GM21381 (cell line): ENCODE measurements around the gene GGT6.
"Not testable (repeated sequence)": the region's sequence is repeated elsewhere in the genome, so short reads cannot be mapped to it uniquely, and the experiment has no call there.

ENCODE experiments used
- ATAC-seq: cut with Tn5 transposase; IDR thresholded peaks from one replicate; pipeline ENCODE4 v1.9.1; 2021; ENCODE audit warnings: mild to moderate bottlenecking, moderate library complexity; ENCODE audit not compliant: unreplicated experiment

Gene GGT6

DNA sequence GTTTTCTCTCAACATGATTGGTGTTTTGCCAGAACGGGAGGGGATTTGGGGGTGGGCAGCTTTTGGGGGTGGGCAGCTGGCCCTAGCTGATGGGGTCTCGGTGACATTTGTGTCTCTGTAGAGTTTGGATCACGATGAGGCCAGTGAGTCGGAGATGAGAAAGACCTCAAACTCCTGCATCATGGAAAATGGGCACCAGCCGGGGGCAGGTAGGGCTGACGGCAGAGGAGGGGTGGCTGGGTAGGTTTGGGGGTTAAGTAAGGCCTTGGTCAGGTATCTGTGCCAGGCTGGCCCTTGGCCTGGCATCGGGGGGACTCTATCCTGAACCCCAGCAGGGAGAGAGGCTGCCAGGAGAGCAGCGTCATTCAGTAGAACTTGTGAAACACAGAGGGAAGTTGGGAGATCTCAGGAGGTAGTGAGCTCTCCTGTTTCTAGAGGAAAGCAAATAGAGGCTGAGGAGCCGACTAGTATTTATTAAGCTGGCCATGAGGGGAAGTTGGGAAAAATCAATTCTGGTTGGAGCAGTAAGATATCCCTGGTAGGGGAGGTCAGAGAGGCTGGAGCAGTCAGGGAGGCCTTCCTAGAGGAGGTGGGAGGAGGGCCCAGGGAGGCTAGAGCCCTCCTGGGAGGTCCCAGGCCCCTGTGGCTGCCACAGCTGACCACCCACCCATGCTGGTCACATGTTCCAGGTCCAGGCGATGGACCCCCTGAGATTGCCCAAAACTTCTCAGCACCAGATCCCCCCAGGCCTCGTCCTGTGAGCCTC lies 32.0 kb upstream of the GGT6 start:
- ATAC-seq, result no peak

DNA sequence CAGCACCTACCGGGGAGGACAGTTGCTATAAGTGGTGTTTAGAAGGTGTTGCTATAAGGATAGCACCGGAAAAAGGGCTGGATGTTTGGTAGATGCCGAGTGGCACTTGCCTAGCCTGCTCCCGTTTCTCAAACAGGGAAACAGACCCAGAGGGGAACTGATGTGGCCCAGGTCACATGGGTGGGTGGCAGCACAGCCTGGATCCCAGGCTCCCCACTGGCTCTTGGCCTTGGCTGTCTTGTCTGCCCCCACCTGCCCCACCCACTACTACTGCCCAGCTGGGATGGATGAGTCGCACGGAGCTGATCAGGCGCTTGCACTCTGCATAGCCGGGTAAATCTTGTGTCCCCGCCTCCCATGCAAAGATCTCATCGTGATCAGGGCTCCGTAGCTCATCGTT lies 31.2 kb upstream of the GGT6 start:
- no peak for ATAC-seq

DNA sequence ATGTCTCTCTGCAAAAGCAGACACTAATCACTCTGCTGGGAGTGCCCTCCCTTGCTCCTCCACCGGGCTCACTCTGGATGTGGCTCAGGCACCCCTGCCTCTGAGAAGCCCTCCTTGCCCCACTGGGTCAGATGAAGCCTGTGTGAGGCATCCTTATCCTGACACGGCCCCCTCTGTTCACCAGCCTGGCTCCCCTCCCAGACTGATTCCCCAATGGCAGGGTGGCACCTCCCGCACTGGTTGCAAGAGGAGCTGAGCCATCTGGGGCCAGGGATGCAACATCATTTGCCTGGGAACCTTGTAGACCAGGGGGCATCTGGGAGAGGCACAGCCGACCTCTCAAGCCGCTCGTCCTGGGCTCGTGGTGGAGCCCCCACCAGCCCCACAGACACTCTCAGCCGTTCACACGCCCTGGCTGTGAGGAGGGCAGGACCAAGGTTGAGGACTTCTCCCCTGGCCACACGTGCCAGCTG lies 30.6 kb upstream of the GGT6 start:
- ATAC-seq, result no peak

DNA sequence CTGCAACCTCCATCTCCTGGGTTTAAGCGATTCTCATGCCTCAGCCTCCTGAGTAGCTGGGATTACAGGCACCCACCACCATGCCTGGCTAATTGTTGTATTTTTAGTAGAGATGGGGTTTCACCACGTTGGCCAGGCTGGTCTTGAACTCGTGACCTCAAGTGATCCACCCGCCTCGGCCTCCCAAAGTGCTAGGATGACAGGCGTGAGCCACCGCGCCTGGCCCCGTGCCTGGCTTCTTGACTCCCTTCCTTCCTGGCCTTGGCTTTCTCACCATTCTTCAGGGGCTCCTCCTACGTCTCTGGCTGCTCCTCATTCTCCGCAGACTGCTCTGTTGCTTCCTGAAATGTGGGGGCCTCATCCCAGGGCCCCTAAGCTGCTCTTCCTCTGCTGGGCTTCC lies 29.7 kb upstream of the GGT6 start:
- not testable (repeated sequence) for ATAC-seq

DNA sequence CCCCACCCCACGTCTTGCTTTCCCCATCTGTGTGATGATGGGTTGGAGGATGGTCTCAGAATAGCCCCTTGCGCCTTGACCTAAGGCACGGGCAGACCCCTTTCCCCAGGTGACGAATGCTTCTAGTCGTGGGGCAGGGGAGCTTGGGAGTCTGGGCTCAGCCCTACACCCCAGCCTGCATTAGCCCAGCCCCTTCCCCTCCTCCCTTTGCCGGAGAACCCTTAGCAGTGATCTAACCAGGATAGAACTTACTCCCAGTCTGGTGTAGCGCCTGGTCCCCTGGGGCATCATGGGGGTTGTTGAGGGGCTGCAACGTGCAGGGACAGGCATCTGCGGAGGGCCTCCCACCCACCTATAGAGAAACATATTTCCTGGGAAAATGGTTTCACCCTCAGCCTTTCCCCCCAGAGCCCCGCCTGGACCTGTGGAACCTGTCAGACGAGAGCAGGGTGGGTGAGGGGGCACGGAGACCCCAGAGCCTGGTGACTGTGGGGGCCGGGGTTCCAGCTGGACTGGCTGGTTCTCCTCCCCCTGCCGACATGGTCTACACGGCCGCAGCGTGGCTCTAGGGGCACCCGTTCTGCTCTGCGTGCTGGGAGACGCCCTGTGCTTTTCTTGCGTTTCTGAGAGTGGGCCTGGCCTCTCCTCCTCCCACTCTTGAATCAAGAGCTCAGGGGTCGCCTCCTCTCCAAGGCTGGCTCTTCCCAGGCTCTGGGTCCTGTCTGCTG lies 28.7 kb upstream of the GGT6 start:
- no peak for ATAC-seq

DNA sequence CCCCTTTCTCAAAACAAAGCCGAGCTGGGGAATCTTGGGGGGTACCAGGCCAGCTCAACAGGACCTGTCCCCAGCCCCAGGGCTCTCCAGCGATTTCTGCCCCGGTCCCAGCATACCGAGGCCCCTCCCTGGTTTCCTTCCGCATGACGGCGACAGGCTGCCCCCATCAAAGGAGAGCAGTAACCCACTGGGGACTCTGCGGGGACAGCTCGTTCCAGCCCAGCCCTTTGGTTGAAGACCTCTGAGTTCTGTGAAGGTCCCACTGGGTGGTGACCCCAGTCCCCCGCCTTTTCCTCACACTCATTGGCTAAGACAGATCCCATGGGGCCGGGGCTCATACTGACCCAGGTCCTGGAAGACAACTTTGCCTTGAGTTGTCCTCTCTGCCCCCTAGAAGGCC lies 28.0 kb upstream of the GGT6 start:
- no peak for ATAC-seq

DNA sequence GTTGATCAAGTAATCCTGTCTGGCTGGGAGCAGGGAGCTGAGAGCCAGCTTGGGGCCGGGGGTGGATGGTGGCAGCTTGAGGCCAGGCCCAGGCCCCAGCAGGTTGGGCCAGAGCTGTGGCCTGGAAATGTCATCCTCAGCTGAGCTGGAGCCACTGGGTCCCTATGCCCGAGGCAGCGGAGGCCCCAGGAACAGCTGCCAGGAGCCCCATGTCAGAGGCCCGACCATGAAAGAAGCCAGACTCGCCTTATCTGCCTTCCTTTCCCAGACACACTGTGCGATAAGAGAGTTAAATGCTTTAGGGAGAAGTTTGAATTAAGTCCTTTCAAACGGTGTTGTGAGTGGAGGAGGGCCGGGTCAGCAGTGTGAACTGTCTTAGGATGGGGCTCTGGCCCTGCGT lies 27.4 kb upstream of the GGT6 start:
- ATAC-seq, result no peak

DNA sequence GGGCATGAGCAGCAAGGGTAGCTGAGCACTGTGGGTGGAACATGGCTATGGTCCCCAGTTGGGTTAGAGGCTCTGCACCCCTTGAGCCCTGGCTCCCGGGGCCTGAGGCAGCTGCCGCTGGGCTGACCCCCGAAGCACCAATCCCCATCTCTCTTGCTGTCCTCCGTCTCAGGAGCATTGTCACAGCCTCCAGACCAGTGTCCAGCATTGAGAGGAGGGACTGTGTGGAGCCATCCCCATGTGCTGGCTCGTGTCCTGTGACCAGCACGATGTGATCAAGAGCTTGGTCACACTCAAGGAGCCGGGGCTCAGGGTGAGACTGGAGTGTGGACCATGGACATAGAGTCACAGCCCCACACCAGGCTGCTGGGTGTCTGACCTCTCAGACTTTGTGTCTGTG lies 26.8 kb upstream of the GGT6 start:
- ATAC-seq, result no peak

DNA sequence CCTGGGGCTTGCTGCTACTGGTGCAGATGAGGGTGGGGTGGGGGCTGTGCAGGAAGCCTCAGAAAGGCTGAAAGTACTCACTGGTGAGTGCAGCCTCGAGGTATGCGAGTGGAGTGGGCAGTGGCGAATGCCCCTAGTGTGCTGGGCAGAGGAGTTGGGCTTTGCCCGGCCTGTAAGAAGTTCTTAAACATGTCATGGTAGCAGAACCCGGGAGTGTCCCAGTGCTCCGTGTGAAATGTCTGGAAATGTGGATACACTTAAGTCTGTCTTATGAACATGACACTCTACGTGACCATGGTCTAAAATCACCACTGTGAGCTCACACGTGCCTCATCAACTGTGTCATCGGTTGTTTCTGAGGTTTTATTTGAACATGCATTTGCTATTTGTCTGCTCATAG lies 25.7 kb upstream of the GGT6 start:
- ATAC-seq, result no peak

DNA sequence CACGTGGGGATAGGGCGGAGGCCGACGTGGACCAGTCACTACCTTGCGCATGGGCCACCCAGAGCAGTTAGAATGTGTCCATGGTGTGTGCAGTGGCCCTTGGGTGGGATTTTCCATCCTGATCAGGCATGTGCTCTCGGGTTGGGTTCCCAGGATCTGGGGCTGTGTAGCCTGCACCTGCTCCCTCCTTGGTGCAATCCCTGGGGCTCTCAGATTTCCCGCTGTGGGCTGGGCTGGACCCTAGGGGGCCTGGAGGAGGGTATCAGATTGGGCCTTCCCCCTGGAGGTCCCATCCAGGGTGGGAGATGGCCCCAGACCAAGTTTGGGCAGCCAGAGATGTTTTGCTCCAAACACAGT lies 25.2 kb upstream of the GGT6 start:
- no peak for ATAC-seq

DNA sequence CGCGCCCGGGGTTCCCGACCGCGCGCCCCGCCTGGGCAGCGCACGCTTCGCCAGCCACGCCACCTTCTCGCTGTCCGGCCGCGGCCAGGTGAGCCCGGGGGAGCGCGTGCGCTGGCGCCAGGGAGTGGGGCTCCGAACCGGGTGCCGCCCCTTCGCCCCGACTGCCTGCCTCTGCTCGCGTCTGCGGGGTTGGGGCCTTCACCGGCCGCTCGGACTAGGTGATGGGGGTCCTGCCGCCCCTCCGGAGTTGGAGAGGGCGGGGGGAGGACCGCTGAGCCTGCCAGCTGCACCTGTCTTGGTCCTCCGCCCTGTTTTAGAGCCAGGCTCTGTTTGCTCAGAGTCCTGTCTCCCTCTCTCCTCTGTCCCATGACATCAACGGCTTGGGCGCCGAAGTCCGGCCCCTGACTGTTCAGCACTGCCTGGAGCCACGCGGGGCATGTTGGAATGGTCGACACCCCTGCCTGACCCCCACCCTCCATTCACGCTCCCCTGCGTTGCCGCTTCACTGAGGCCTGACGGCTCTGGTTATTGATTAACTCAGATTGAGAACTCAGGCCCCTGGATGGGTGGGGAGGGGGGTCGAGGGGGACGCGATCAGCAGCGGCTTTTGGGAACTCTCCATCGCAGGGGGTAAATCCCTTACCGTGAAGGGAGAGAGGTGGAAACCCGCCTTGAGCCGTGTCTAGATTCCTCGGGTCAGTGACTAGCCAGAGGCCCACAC lies 24.7 kb upstream of the GGT6 start:
- ATAC-seq, result no peak

DNA sequence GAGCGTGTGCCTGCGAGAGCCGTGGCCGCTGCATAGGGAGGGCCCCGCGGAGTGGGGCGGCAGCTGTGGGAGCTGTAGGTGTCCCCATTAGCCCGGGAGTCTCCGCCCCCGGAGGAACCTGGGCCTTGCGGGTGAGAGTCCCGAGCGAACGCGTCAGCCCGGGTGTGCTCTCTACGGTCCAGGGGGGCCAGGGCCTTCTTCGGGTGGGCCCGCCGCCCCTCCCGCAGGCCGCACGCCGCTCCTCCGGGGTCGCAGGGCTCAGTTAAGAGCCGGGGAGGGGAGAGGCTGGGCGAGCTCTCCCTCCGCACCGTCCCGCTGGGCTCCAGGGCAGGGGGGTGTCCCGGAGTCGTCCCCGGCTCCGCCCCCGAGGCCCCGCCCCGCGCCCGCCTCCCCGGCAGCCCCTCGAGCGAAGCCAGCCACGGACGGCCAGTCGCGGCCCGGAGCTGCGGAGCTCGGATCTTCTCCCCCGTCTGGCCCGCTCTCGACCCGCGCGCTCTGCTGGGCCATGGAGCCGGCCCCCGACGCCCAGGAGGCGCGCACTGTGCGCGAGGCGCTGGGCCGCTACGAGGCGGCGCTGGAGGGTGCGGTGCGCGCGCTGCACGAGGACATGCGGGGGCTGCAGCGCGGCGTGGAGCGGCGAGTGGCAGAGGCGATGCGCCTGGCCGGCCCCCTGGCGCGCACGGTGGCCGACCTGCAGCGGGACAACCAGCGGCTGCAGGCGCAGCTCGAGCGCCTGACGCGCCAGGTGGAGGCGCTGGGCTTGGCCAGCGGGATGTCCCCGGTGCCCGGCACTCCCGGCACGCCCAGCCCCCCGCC lies 23.9 kb upstream of the GGT6 start, which contains the start of gene SMTNL2:
Gene SMTNL2, plus strand, starts transcription at position 429 of the 816 bp plus-strand sequence. Its CDS starts 77 bp downstream, at position 506.
- no peak for ATAC-seq

DNA sequence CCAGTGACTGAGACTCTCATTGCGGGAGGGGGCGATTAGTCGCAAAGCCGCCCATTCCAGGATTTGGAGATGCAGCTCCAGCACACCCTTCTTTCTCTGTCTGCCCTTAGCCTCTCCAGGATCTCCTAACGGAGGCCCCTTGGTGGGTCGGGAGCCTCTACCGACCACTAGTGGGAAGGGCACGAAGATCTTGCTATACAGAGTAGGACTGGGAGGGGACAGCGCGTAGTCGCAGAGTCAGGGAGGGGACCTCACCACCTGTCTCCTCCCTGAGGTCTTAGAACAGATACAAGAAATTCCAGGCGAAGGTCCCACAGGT lies 23.4 kb upstream of the GGT6 start:
- ATAC-seq, result no peak

DNA sequence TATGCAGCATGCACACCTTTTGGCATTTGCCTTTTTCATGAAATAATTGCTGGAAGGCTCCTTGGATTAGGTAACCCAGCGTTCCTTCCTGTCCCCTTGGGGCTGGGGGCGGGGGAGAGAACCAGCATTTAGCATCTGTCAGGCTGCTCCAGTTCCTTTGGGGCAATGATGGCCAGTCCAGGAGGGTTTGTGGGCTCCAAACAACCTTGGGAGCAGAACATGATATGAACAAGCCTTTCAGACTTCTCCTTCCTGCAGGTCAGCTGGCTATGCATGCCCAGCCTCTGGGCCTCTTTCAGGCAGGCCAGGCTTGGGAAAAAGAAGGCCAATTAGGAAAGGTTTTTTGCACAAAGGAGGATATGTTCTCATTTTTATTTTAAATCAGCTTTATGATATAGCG lies 22.8 kb upstream of the GGT6 start:
- ATAC-seq, result no peak

DNA sequence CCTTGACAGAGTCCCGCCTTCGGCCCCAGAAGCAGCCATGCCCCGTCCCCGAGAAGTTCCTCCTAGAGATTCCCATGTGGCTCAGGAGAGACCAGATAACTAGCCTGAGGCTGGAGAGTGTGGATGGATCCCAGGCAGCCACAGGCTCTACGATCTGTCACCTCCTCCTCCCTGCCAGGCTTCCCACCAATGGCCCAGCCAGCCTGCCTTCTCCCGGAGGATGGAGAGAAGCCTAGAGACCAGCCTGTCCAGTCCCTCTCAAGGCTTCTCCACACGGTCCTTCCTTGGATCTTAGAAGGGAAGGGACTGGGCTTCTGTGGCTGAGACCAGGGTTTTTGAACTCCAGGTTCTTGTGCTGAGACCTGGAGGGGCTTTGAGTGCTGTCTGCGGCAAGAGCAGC lies 22.3 kb upstream of the GGT6 start:
- no peak for ATAC-seq

DNA sequence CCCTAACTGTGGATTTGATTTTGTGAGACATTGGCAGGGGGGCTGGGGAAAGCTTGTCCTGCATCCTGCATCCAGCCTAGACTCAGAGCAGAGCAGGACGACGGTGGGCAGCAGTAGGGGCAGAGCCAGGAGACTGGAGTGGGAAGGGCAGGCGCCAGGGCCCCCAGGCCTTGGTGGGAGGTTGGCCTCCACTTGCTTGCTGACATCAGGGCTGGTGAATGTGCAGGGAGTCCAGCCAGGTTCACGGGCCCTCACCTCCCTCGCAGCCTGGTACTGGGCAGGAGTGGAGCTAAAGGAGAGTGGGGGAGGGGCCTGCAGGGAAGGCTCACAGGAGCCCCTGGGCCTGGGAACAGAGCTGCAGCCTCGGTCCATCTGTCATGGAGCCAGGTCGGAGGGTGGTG lies 21.7 kb upstream of the GGT6 start:
- ATAC-seq, result no peak

DNA sequence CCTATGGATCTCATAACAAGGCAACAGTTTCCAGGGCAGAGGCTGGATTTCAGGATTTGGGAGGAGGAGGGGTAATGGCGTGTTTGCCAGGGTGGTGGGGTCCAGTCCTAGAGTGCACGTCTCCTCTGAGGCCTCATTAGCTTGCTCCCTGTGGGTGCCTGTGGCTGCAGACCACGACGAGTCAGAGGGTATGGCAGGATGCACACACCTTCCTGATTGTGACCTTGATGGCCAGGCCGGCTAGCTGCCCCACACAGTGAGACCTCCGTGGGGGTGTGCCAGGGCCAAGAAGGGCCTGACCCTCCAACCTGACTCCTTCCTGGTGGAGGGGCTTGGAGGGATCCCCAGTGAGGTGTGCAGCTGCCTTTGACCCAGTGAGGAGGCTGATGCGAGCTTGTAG lies 19.9 kb upstream of the GGT6 start:
- no peak for ATAC-seq

DNA sequence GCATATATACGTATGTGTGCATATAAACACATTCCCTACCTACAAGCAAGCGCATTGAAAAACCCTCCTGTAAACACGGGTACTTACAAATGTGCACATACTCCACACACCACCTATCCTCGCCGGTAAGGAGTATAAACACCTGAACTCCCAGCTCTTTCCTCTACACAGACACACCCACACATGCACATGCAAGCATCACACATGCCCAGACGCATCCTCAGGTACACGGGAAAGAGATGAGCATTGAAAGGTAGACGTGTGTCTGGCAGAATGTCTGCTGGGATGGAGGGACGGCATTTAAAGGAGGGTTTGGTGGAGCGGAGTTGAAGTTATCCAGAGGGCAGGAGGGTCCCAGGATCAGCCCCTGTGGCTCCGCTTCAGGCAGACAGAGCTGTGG lies 19.3 kb upstream of the GGT6 start:
- ATAC-seq, result no peak

DNA sequence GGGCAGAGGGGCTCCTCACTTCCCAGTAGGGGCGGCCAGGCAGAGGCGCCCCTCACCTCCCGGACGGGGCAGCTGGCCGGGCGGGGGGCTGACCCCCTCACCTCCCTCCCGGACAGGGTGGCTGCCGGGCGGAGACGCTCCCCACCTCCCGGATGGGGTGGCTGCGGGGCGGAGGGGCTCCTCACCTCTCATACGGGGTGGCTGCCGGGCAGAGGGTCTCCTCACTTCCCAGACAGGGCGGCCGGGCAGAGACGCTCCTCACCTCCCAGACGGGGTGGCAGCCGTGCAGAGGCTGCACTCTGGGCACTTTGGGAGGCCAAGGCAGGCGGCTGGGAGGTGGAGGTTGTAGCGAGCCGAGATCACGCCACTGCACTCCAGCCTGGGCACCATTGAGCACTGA lies 18.0 kb upstream of the GGT6 start:
- not testable (repeated sequence) for ATAC-seq

DNA sequence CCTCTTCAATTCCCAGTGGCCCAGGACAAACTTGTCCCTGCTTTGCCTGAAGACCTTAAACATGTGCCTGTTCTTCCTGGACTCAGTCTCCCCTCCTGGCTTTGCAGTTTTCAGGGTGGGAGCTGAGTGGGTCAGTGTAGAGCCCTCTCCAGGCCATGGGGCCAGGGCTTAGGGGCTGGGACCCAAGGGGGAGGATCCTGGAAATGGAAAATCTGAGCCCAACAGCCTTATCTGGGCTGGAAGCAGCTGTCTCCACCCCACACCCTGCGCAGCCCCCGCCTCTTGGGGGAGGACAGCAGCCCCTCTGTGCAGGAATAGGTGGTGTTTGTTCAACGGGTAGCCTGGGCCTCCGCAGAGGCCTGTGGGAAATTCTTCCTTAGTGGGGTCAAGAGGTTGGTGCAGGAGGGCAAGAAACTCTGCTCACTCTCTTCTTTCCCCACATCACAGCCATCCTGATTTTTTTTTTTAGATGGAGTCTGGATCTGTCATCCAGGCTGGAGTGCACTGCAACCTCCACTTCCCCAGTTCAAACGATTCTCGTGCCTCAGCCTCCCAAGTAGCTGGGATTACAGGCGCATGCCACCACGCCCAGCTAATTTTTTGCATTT lies 17.1 kb upstream of the GGT6 start:
- ATAC-seq, result no peak
